Tibial artery (tissue), 4 donors: ENCODE results near the gene CD59.

Source experiments
- DNase-seq, 2 donors: peaks; one replicate each; pipeline ENCODE4 v3.0.0-alpha.2; 2019
- H3K27ac ChIP-seq, 2 donors: fragments of 200-600 bp; sonication (generic) in 1 of 2; 1 replicate in 1 of 2; 2 replicates in 1 of 2; pipeline ENCODE4 v1.5.1; 2018 to 2019; ENCODE audit warnings: mild to moderate bottlenecking in 1 of 2
- H3K27me3 ChIP-seq, 2 donors: fragments of 200-600 bp; sonication (generic) in 1 of 2; one replicate each; pipeline versions ENCODE4 v1.5.1 to v1.6.0; 2016 to 2019
- H3K36me3 ChIP-seq, 3 donors: fragments of 200-600 bp; sonication (generic) in 2 of 3; one replicate each; pipeline ENCODE4 v1.5.1; 2016 to 2019; ENCODE audit warnings: mild to moderate bottlenecking in 2 of 3
- H3K4me1 ChIP-seq, 4 donors: fragments of 200-600 bp; sonication (generic) in 2 of 4; 1 replicate in 3 of 4; 2 replicates in 1 of 4; pipeline ENCODE4 v1.5.1; 2016 to 2019
- H3K4me3 ChIP-seq, 2 donors: fragments of 200-600 bp; sonication (generic) in 1 of 2; 1 replicate in 1 of 2; 2 replicates in 1 of 2; pipeline ENCODE4 v1.5.1; 2018 to 2019; ENCODE audit warnings: mild to moderate bottlenecking in 2 of 2
- H3K9me3 ChIP-seq, 3 donors: fragments of 200-600 bp; sonication (generic) in 1 of 3; one replicate each; pipeline ENCODE4 v1.5.1; 2016 to 2019
- intact Hi-C: fragments of 100-400 bp; cut with DNase I; formaldehyde crosslinking; loops from one replicate; pipeline ENCODE4 v1.15.0; 2023; ENCODE audit warnings: low total_unique reads
- TF ChIP-seq, protein P1 (sequence below), 2 experiments: fragments of 200-600 bp in 1 of 2; fragments of 450-650 bp in 1 of 2; IDR thresholded peaks; one replicate each; pipeline ENCODE4 v1.5.1; 2017 to 2019; ENCODE audit warnings: antibody characterized with exemption in 2 of 2, mild to moderate bottlenecking in 1 of 2, moderate library complexity in 1 of 2

CD59 gene

DNA sequence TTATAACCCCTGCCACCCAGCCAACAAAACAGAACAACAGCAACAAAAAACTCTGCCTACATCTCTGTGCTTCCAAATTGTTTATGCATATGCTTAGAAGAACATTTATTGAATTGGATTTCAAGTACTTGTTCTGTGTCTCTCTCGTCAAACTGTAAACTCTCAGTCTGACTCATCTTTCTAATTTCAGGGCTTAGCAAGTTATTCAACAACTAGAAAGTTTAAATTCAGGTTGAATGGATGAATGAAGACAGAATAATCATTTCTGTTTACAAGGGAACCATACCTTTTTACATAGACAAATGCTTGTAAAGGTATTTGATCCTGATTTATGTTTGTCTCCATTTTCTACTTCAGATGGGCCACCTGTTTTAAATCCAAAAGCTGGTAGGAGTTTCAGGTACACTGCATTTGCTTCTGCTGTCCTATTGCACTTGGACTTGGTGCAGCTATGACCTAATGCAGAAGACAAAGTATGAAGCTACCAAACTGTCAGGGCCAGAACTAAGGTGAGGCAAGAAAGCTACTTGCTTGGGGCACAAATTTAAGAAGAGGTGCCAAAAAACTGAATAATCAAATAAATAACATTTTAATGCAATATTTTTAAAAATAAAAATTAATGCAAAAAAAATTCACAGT is 39.7 kb upstream of the CD59 start:
- Histone ChIP-seq H3K27ac (no peak overlapping the region), H3K9me3 (no peaks in the 10 kb centered on the region), H3K4me1 (peaks cover 0 to 45% (median 19%) of the 10 kb centered on the region in 4 donors), H3K27me3 (no peaks in the 10 kb centered on the region), H3K4me3 (no peak overlapping the region), H3K36me3 (no peaks in the 10 kb centered on the region)
- TF ChIP-seq, protein P1, sequence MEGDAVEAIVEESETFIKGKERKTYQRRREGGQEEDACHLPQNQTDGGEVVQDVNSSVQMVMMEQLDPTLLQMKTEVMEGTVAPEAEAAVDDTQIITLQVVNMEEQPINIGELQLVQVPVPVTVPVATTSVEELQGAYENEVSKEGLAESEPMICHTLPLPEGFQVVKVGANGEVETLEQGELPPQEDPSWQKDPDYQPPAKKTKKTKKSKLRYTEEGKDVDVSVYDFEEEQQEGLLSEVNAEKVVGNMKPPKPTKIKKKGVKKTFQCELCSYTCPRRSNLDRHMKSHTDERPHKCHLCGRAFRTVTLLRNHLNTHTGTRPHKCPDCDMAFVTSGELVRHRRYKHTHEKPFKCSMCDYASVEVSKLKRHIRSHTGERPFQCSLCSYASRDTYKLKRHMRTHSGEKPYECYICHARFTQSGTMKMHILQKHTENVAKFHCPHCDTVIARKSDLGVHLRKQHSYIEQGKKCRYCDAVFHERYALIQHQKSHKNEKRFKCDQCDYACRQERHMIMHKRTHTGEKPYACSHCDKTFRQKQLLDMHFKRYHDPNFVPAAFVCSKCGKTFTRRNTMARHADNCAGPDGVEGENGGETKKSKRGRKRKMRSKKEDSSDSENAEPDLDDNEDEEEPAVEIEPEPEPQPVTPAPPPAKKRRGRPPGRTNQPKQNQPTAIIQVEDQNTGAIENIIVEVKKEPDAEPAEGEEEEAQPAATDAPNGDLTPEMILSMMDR (IDR thresholded peaks at IDR 0.05), result no peak
- DNase-seq, result no peak
- intact Hi-C loops, result no loop called here

DNA sequence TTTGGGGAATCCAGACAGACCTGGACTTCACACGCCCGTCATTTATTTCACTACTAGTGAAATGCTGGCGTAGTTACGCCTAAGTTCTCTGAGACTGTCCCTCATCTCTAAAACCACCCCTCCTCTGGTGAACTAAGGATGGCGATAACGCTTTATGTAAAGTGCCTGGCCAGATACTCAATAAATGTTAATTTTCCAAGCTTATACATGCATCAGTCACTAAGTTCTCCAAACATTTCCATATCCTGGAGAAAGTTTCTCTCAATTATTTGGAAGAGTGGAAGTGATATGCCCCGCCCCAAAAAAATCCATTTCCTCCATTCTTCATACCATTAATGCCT is 39.2 kb upstream of the CD59 start:
- H3K9me3 ChIP-seq, result no peaks in the 10 kb centered on the region
- H3K27me3 ChIP-seq, result no peaks in the 10 kb centered on the region
- peaks cover 0 to 2% (median under 1%) of the 10 kb centered on the region in 3 donors for H3K36me3 ChIP-seq
- H3K27ac ChIP-seq, result no peak overlapping the region
- intact Hi-C loops, result no loop called here
- H3K4me3 ChIP-seq, result peak overlapping the region; percentile 97 to 100
- DNase-seq, result no peak
- H3K4me1 ChIP-seq, result peaks cover 0 to 45% (median 19%) of the 10 kb centered on the region in 4 donors
- TF ChIP-seq, protein P1 (IDR thresholded peaks at IDR 0.05), result no peak

DNA sequence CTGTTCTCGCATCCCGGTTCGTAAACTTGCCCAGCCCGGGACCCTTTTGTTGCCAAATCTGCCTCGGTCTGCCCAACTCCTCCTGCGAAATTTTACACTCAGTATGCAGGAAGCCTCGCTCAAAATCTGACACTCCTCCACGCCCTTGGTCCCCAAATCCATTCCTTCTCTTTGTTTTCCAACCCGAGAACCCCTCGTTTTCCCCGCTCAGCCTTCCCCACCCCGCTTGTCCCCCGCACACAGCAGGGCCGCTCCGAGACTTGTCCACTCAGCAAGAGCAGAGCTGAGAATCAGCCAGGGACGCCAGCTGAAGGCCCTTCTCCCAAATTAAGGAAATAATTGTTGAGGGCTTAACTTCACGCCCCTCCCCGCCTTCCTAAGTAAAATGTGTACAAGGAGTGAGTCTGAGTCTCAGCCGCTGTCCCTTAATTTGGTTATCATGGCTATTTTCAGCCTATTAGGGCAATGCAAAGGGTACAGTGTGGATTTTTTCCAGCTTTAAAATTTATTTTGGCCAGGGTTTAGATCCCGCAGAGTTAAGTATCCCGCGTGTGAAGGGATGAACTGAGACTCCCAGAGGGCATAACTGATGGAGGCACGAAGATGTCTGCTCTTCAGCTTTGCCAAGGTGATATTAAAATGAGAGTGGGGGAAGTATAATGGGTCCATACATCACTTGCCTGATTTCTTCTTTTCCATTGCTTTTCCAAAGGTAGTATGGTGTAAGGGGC is 38.7 kb upstream of the CD59 start:
- H3K27ac ChIP-seq, result peak overlapping the region; percentile 90 to 94
- DNase-seq, result peak in 1 of 2 donors; percentile 43
- no peaks in the 10 kb centered on the region for H3K27me3 ChIP-seq
- TF ChIP-seq, protein P1 (IDR thresholded peaks at IDR 0.05), result no peak
- H3K4me3 ChIP-seq, result peak overlapping the region; percentile 97 to 100
- intact Hi-C loops, result loop anchor here (1.0 kb wide), 1 partner anchor 39 kb away; the partner anchor contains the start of gene CD59
- H3K9me3 ChIP-seq, result no peaks in the 10 kb centered on the region
- H3K4me1 ChIP-seq, result peaks cover 0 to 40% (median 19%) of the 10 kb centered on the region in 4 donors
- H3K36me3 ChIP-seq, result peaks cover 0 to 6% (median 4%) of the 10 kb centered on the region in 3 donors

DNA sequence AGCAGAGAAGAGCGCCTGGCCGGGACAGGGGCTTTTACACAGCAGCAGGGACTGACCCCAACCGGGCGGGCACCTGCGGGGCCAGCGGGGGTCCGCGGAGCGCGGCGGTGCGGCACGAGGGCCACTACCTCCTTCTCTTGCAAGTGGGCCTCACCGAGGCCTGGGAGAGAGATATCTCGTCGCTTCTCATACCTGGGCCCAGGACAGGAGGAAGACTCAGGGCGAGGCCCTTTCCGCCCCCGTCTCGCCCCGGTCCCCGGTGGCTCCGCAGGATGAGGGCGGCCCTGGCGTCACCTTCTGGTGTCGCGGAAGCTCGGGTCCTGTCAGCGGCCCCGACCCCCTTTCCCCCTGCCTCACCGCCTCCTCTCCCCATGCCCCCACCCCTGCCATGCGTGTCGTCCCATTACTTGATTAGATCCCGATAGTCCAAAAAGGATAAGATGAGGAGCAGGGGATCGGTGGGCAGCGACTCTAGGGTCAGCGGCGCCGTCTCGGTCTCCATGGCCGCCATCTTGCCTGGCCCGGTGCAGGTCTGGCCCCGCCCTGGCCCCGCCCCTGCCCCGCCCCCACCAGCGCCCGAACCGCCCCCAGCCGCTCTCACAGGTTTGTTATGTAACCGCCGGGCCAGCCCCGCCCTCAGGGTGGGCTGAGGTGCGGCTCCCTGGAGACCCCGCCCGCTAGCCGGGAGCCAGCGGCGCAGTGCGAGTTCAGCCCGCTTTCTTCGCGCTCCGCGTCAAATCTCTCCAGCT is 37.9 kb upstream of the CD59 start, which contains the start of gene FBXO3:
Gene FBXO3, minus strand, starts transcription at position 534 of the 749 bp plus-strand sequence. Its CDS starts 23 bp downstream, at position 511.
- intact Hi-C loops, result loop anchor here (1.0 kb wide), 1 partner anchor 38 kb away; the partner anchor contains the start of gene CD59
- TF ChIP-seq, protein P1 (IDR thresholded peaks at IDR 0.05), result no peak
- peak within 1 kb of the TSS; percentile 97 to 100 for H3K4me3 ChIP-seq
- DNase-seq, result peak; percentile 87 to 92
- no peaks in the 10 kb centered on the region for H3K9me3 ChIP-seq
- peaks cover 0 to 13% (median 4%) of the 10 kb centered on the region in 3 donors for H3K36me3 ChIP-seq
- H3K27me3 ChIP-seq, result no peaks in the 10 kb centered on the region
- peaks cover 0 to 36% (median 17%) of the 10 kb centered on the region in 4 donors for H3K4me1 ChIP-seq
- peak within 1 kb of the TSS; percentile 90 to 94 for H3K27ac ChIP-seq

DNA sequence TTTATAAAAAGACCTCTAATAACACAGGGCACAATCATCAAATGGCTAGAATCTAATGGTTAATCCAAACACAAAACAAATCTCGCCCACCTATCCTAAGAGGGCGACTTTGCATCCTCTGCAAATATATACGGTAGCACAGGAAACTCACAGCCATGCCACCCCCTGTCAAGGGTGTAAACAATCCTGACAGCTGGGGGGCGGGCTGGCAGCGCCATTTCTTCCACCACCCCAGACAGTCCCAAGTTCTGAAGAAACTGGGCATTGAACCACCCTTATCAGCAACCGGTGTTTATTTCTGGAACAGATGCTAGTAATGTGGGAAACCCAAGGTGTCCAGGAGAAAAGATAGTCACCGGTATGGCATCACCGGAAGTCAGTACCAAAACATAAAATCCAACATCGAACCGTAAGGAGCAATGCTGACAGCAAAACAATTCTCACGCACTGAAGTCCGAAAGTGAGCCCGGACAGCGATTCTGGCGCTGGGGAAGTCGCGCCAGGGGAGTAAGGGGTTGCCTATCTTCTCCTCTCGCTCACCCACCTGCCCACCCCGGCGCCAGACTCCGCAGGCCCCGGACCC is 37.3 kb upstream of the CD59 start:
- intact Hi-C loops, result no loop called here
- H3K4me1 ChIP-seq, result peaks cover 0 to 36% (median 17%) of the 10 kb centered on the region in 4 donors
- H3K4me3 ChIP-seq, result peak overlapping the region; percentile 97 to 100
- H3K36me3 ChIP-seq, result peaks cover 0 to 19% (median 4%) of the 10 kb centered on the region in 3 donors
- peak overlapping the region; percentile 90 to 94 for H3K27ac ChIP-seq
- no peaks in the 10 kb centered on the region for H3K9me3 ChIP-seq
- peak in 1 of 2 donors; percentile 68 for DNase-seq
- H3K27me3 ChIP-seq, result no peaks in the 10 kb centered on the region
- TF ChIP-seq, protein P1 (IDR thresholded peaks at IDR 0.05), result no peak
